Embryonic facial prominence (tissue), 1 donor: ENCODE measurements around the gene BAG2.

Experiments used
- DNase-seq: peaks from one replicate; pipeline ENCODE4 v3.0.0-alpha.2; 2016; ENCODE audit errors: extremely low spot score

BAG2 gene

DNA sequence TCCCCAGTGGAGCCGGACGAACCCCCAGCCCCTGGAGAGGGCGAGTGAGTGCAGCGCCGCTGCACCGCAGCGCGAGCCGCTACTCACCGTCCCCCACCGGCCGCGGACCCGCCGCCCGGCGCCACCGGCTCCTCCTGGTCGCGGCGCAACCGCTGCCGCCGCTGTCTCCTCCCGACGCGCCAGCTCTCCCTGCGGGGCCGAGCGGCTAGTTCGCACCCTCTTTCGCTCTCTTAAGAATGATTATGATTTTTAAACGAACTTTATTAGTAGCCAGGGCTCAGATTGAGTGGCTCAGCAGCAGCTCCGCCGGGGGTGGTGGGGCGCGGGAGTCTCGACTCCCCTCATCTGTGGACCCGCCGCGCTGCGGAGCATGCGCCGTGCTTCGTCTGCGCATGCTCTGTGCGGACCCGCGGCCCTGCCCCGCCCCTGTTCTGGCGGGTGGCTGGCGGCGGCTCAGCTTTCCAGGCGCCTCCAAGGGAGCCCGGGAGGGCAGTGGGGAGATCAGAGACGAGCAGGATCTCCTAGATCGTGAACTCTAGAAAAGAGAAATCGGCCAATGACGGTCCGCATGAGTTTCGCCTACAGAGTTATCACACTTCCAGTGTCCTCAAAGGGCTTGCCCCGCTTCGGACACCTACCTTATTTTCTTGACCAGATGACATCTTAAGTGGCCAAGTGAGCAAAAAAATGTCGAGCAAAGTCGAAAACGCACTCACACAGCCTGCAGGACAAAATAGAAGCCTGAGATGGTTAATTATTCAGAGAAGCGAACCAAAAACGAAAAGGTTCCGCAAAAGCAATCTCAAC, 50.0 kb downstream of the BAG2 start, which contains the start of gene RAB23:
Gene RAB23, minus strand, starts transcription at position 372 of the 807 bp plus-strand sequence. CDS start 11,927 bp downstream, outside the sequence.
- DNase-seq: peak; percentile 66

DNA sequence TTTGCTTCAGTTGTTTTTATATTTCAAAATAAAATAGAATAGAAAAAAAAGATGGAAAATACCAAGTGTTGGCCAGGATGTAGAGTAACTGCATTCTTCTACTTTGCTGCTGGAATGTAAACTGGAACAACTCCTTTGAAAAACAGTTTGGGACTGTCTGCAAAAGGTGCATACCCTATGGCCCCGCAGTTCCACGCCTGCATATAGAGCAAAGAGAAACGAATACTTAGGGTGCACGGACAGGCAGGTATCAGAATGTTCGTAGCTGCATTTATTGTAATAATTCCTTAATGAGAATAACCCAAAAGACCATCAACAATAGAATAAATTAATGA, 50.6 kb downstream of the BAG2 start:
- no peak for DNase-seq

DNA sequence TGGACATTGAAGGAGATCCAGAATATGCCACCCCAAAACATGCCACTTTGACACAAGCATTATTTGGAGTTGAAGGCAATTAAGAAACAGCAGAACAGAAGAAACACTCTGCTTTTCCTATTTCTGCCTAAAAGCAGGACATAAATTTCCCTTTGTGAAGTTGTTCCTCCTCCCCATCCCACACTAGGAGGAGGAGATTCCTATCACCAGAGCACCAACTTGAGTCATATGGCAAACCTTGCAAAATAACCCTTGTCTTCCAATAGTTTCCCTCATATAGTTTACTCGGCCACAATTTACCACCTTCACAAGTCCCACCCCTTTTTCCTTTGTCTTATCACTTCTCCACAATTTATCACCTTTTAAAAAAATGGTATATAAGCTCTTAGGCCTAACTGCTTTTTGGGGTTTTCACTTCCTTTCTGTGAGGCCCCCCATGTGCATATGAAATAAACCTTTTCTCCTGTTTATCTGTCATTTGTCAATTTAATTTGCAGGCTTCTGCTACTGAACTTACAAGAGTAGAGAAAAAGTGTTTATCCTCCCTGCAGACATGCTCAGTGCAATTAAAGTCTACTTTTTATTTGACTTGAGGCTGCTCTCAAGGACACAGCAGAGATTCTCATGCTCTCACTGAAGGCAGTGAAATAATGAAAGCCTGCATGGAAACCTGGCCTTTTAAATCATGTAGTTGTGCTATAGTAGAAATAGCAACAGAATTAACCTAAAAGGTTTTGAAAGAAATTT, 52.8 kb downstream of the BAG2 start:
- no peak for DNase-seq

DNA sequence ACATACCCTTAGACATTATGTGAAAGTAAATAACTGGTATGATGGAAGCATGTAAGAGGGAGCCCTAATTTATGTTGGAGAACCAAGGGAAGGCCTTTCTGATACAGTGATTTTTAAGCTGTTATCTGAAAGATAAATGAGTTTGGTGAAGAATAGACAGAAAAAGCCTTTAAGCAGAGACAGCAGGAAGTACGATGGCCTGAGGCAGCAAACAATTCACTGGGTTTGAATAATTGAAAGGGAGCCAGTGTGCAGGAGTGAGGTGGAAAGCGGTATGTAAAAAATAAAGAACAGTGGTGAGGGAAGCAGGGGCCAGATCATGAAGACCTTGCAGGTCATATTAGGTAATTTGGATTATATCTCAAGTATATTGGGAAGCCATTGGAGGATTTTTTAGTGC, 54.1 kb downstream of the BAG2 start:
- no peak for DNase-seq
